AG10803 (cell line): ENCODE measurements around the gene PRKAG2.
A peak's percentile ranks its signal among the peaks of the same experiment; 100 is the strongest.

Source experiments
- DNase-seq: peaks from one replicate; pipeline ENCODE4 v3.0.0; 2010; ENCODE audit warnings: low read depth
- H3K4me3 ChIP-seq: 2 replicates; pipeline ENCODE4 v1.5.1; 2011; ENCODE audit warnings: mild to moderate bottlenecking, low read length, control low read depth
- TF ChIP-seq, protein P1 (sequence below): conservative IDR thresholded peaks from 2 replicates; pipeline ENCODE4 v1.5.1; 2011; ENCODE audit warnings: mild to moderate bottlenecking, low read length, control low read depth, inconsistent platforms

PRKAG2 gene

DNA sequence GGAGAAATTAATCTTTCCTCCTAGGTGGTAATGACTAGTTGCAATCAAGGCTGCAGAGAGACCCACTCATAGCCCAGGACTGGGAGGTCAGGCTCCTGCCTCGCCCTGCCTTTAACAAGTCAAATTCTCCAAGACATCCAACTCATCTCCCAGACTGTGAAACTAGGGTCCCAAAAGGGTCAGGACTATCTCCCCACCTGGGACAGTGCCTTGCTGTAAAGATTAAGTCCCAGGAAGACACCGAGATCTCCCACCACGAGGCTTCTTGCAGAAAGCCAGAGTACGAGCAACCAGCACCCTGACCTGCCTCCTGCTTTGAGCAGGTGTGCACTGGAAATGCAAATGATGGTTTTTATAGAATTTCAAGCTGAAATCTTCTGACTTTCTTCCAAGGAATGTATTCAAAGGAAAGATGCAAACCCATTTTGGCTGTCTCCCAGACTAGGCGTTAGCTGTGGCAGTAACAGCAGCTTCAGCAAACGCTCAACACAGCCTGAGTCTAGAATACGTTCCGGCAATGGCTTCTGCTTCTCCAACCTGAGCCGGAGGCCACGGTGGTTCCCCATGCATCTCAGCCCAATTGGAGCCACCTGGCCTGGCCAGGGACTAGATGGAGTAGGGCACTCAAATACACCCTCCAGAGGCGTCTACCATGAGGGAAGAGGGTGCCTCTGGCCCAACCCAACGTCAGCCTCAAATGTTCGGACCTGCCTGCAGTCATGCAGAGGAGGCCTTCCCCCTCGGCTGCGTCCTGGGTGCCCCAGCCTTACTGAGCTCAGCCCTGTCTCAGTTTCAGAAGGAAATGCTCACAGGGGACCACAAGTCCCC lies 170.4 kb downstream of the PRKAG2 start:
- DNase-seq: no peak
- no peak overlapping the region for H3K4me3 ChIP-seq
- TF ChIP-seq, protein P1, sequence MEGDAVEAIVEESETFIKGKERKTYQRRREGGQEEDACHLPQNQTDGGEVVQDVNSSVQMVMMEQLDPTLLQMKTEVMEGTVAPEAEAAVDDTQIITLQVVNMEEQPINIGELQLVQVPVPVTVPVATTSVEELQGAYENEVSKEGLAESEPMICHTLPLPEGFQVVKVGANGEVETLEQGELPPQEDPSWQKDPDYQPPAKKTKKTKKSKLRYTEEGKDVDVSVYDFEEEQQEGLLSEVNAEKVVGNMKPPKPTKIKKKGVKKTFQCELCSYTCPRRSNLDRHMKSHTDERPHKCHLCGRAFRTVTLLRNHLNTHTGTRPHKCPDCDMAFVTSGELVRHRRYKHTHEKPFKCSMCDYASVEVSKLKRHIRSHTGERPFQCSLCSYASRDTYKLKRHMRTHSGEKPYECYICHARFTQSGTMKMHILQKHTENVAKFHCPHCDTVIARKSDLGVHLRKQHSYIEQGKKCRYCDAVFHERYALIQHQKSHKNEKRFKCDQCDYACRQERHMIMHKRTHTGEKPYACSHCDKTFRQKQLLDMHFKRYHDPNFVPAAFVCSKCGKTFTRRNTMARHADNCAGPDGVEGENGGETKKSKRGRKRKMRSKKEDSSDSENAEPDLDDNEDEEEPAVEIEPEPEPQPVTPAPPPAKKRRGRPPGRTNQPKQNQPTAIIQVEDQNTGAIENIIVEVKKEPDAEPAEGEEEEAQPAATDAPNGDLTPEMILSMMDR: no peak

DNA sequence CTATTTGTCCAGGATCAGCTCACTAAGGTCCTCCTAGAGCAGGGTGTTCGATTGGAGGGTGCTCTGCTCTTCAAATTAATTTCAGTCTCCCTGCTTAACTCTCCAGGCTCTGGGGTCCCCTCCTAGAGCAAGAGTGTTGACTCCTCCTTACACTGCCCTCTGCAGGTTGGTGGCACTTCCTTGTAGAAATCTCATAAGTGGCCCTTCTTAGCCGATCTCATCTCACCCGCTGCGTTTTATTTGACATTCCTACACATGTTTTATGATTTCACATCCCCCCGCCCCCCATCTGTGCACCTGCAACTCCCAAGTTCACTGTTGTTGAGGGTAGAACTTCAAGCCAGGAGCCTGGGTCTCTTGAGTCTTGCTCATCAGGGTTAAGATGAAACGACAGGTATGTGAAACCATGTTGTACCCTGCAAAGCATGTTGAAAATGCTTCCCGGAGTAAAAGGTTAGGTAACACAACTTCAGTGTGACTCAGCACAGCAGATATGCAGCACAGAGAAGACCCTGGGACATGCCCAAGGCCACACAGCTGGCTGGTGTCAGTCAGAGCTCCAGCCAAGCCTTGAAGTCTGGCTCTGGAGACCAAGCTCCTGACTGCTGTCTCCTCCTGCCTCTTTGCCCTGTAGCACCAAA lies 171.2 kb downstream of the PRKAG2 start:
- peak; percentile 63 for DNase-seq
- TF ChIP-seq, protein P1: peak; percentile 69
- H3K4me3 ChIP-seq: no peak overlapping the region

DNA sequence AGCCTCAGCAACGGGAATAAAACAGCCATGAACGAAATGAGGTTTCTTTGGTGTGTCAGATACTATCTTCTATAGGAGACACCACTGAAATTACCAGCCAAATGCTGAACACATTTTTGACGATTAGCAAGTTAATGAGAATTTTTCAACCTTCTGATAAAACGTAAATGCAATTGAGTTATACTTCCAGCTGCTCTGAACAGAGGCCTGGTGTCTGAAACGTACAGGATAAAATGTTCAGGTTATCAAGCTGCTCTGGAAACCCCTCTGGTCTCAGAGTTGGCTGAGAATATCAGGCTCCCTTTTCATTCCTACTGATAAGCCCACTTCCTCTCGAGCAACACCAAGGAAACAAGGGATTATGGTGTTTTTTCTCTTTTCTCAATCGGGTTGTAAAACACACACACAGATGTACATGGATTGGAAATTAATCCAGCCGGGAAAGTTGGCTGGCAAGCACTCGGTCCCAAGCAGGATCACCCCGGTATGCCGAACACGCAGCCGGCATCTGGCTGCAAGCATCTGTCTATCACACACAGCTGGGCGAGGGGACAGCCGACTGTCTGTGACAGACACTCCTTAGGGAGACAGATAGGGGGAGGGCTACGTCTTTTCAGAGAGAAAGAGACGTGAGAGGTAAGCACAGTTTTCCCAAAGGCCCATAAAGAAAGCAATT lies 171.8 kb downstream of the PRKAG2 start:
- H3K4me3 ChIP-seq: no peak overlapping the region
- TF ChIP-seq, protein P1: no peak
- DNase-seq: no peak

DNA sequence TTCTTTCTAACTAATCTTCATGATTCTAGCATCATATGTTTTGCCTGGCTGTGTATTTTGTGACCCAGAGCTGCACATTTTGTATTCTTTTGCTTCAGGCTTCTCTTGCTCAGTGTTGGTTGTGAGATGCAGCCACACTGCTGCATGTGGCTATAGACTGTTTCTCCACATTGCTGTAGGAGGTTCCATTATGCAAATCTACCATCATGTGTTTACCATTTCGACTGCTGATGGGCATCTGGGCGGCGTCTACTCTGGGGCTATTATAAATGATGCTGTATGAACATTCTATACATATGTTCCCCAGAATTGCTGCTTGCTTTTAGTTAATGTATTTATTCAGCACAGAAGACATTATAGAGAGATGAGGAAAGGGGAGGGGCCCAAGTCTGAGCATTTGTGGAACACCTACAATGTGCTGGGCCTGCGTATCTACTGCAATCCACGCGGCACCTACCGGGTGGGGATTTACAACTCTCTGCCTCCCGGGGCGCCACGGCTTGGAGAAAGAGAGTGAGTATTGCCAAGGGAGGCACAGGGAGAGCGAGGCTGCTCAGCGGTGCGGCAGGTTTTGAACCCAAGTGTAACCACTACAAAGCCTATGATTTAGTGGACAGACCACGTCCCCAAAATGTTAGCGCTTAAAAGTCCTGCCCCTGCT lies 172.5 kb downstream of the PRKAG2 start:
- no peak overlapping the region for H3K4me3 ChIP-seq
- DNase-seq: no peak
- TF ChIP-seq, protein P1: no peak

DNA sequence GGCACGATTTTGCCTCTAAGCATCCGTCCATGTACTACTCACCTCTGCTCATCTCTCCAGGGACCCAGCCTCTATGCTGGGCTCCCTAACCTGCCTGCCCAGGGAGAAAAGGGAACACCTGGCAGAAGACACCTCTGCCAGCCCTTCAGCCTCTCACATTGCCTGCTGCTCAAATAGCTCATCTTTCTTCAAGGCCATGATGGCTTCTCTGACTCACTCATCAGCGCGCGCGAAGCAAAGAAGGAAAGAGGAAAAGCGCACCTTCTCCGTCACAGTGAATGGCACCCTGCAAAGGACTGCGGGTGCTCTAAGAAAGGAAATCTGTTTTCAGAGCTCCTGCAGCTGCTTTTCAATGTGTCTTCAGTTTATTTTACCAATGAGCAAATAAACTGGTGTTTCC lies 174.0 kb downstream of the PRKAG2 start:
- H3K4me3 ChIP-seq: no peak overlapping the region
- TF ChIP-seq, protein P1: no peak
- DNase-seq: no peak

DNA sequence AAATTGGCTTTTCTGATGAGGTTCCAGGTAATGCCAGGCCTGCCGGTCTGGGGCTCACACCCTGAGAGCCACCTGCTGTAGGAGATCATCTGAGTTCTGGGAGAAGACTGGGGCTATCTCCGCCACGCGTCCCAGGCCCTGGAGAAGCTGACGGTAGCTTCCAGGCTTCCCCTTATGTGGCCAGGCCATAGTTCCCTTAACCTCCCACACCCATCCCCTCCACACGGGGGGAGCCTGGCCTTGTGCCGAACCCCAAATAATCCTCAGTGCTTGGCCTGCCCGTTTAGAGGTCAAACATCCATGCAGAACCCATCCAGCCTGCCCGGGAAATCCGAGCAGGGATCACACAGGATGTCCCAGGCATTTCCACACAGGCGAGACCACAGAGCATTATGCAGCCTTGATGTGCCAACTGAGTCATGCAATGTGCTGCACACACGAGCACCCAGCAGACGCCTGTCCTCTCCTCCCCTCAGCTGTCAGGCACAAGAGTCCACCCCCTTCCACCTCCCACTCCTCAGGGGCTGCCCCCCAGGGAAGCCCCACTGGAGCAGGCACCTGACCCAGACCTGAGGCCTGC lies 176.2 kb downstream of the PRKAG2 start:
- DNase-seq: peak; percentile 70
- no peak overlapping the region for H3K4me3 ChIP-seq
- TF ChIP-seq, protein P1: no peak
